PC-3 (cell line): ENCODE measurements around the gene LRP1B.

Experiments
- EZH2 ChIP-seq: fragments of 300-600 bp; sonication (generic); IDR thresholded peaks from one replicate; pipeline ENCODE4 v1.6.1; 2017; ENCODE audit warnings: antibody characterized with exemption, mild to moderate bottlenecking, low read length; ENCODE audit not compliant: unreplicated experiment
- EZH2phosphoT487 ChIP-seq: fragments of 300-600 bp; sonication (generic); IDR thresholded peaks from 2 replicates; pipeline ENCODE4 v1.6.1; 2018; ENCODE audit warnings: mild to moderate bottlenecking, antibody characterized with exemption, low read length, borderline replicate concordance
- TF ChIP-seq, protein P1 (sequence below): fragments of 300-600 bp; sonication (generic); conservative IDR thresholded peaks from 2 replicates; pipeline ENCODE4 v1.5.1; 2017; ENCODE audit warnings: antibody characterized with exemption, low read depth, mild to moderate bottlenecking, low read length

DNA sequence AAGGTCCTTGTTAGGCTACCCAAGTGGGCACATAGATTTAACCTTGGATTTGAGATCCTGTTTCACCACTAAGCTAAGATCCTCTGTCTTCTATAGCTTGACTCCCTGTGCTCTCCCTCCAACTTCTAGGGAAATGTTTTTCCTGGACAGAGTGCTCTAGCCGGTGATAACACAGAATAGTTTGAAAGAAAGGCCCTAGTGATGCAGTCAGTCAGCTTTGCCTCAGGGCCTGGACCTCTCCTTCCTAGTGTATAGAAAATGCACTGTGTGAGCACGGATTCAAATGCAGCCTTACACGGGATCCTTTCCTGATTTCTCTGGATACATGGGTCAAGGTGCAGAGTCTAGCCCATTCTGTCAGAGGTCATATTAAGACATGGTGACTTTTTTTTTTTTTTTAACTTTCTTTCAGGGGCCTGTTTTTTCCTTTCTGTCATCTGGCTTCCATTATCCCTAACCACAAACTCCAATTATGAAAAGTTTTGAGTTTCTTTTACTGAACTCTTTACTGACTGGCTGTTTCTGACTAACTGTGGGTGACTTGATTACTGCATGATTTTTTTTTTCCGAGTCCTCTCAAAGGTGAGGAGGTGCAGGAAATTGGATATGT, 122.6 kb downstream of the LRP1B start:
- TF ChIP-seq, protein P1, sequence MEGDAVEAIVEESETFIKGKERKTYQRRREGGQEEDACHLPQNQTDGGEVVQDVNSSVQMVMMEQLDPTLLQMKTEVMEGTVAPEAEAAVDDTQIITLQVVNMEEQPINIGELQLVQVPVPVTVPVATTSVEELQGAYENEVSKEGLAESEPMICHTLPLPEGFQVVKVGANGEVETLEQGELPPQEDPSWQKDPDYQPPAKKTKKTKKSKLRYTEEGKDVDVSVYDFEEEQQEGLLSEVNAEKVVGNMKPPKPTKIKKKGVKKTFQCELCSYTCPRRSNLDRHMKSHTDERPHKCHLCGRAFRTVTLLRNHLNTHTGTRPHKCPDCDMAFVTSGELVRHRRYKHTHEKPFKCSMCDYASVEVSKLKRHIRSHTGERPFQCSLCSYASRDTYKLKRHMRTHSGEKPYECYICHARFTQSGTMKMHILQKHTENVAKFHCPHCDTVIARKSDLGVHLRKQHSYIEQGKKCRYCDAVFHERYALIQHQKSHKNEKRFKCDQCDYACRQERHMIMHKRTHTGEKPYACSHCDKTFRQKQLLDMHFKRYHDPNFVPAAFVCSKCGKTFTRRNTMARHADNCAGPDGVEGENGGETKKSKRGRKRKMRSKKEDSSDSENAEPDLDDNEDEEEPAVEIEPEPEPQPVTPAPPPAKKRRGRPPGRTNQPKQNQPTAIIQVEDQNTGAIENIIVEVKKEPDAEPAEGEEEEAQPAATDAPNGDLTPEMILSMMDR = no peak
- TF ChIP-seq EZH2 (no peak), EZH2phosphoT487 (no peak)
